Astrocyte of the cerebellum (primary cell): ENCODE results near the gene WBP11.
A peak's percentile ranks its signal among the peaks of the same experiment; 100 is the strongest.

ENCODE experiments used
- DNase-seq: peaks from one replicate; pipeline ENCODE4 v3.0.0-alpha.2; 2011; ENCODE audit warnings: low read depth
- H3K4me3 ChIP-seq: 2 replicates; pipeline ENCODE4 v1.5.1; 2011; ENCODE audit warnings: mild to moderate bottlenecking, low read depth, low read length, moderate library complexity
- CTCF ChIP-seq: IDR thresholded peaks from 2 replicates; pipeline ENCODE4 v1.5.1; 2012; ENCODE audit warnings: low read length, low read depth, moderate library complexity, mild to moderate bottlenecking; ENCODE audit errors: missing control alignments
- in situ Hi-C: cut with HindIII; loops from 2 replicates; pipeline ENCODE4 v1.10.0; 2017; ENCODE audit warnings: low sequenced_read_pairs

WBP11 gene

DNA sequence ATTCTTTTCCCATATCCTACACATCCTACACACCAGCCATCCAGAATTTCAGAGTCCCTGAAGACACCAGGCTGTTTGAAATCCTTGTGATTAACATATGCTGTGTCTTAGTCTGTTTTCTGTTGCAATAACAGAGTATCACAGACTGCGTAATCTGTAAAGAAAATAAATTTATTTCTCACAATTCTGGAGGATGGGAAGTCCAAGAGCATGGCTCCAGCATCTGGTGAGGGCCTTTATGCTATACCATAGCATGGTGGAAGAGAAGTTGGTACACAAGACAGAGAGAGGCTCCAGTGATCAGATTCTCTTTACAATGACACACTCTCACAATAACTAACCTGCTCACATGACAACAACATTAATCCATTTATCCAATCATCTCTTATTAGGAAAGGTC lies 36.0 kb upstream of the WBP11 start:
- in situ Hi-C loops, result no loop called here
- no peak for TF ChIP-seq CTCF
- no peak for DNase-seq
- no peak overlapping the region for H3K4me3 ChIP-seq

- in situ Hi-C loops, result no loop called here
- no peak for TF ChIP-seq CTCF
- DNase-seq, result peak; percentile 52
- no peak overlapping the region for H3K4me3 ChIP-seq
Observed at GRCh38 chr12:14836336-14837210, 33.3 kb upstream of the WBP11 start.

- no peak overlapping the region for H3K4me3 ChIP-seq
- in situ Hi-C loops, result no loop called here
- DNase-seq, result no peak
- no peak for TF ChIP-seq CTCF
Observed at GRCh38 chr12:14834509-14834908, 31.2 kb upstream of the WBP11 start.

DNA sequence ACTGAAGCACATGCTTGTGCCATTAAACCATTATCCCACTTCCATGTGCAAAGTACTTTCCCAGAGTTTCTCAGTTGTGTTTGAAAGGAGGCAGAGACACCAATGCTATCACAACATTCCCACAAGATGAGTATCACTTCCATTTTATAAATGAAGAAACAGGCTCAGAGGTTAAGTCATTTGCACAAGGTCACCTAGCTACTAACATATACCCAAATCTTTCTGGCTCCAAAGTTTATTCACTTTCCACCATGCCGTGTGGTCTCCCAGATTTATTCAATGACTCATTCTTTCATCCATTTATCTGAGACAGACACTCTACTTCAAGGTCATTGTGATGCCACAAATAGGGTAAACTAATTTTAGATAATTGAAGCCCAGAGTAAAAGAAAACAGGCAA lies 30.7 kb upstream of the WBP11 start:
- in situ Hi-C loops, result no loop called here
- no peak for DNase-seq
- TF ChIP-seq CTCF, result no peak
- H3K4me3 ChIP-seq, result no peak overlapping the region

DNA sequence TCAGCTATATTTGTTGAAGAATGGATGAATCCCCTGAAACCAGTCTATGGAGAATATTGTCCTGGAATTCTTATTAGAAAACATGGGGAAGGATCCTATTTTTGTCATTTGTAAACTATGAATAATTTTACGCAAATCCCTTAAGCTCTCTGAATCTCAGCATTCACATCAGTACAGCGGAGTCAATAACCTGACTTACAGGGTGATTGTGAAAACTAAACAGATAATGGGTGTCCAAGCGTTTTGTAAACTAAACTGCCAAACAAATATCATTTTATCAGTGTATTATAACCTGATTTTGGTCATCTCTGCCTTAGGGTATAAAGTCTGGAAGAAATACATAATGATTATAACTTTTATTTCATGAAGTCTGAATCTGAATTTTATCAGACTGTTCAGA lies 30.1 kb upstream of the WBP11 start:
- no peak overlapping the region for H3K4me3 ChIP-seq
- DNase-seq, result no peak
- in situ Hi-C loops, result no loop called here
- TF ChIP-seq CTCF, result no peak

- no peak for TF ChIP-seq CTCF
Observed at GRCh38 chr12:14828892-14829291, 25.6 kb upstream of the WBP11 start.

More at GRCh38 chr12:14828892-14829291, 25.6 kb upstream of the WBP11 start:
- DNase-seq, result no peak
- H3K4me3 ChIP-seq, result no peak overlapping the region
- in situ Hi-C loops, result no loop called here
